HG03460 (cell line): ENCODE data around the gene DNAJC24.

Experiments used
- ATAC-seq: cut with Tn5 transposase; IDR thresholded peaks from one replicate; pipeline ENCODE4 v1.9.1; 2021; ENCODE audit not compliant: unreplicated experiment

The DNAJC24 gene

GRCh38 chr11:31480930-31481329 is 111.3 kb downstream of the DNAJC24 start:
- ATAC-seq, result no peak
